ENCODE data around the gene HARS1. TPM values are rescaled to one million over a fixed set of nuclear protein-coding genes. Genes with fewer than 3 reads are reported as not detected.

The HARS1 gene
- total RNA-seq, 2 experiments from 2014 or later, result 44.3 to 61.6 TPM

DNA sequence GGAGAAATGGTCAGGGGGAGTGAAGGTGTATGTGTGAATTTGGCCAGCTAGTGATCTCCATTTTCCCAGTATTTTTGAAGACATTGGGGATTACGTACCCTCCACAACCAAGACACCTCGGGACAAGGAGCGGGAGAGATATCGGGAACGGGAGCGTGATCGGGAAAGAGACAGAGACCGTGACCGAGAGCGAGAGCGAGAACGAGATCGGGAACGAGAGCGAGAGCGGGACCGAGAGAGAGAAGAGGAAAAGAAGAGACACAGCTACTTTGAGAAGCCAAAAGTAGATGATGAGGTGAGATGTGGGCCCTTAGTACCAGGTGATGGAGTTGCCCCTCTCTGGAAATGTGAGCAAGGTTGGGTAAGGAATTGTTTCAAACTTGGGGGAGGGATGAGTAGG, 32.3 kb downstream of the HARS1 start:
- no peak overlapping the region for H2AFZ ChIP-seq (ENCODE audit: low read length)
- no peaks in the 10 kb centered on the region for H3K79me2 ChIP-seq (ENCODE audit: insufficient read depth, low read depth, low read length)
- H3K9me2 ChIP-seq (ENCODE audit: insufficient read depth, low read length), result no peaks in the 10 kb centered on the region
- no peak overlapping the region for H3K4me2 ChIP-seq (ENCODE audit: low read length)
- ChIA-PET POLR2A (no interaction called here), CTCF (ENCODE audit: unreplicated experiment) (no interaction called here)
- H3K4me3 ChIP-seq (ENCODE audit: low read depth, low read length, poor library complexity, severe bottlenecking), result no peak overlapping the region
- no peak overlapping the region for H3K27ac ChIP-seq (ENCODE audit: low read depth, low read length, poor library complexity, severe bottlenecking)
- no TSS peak for BruUV-seq (replicated peaks)
- TF ChIP-seq, protein P1, sequence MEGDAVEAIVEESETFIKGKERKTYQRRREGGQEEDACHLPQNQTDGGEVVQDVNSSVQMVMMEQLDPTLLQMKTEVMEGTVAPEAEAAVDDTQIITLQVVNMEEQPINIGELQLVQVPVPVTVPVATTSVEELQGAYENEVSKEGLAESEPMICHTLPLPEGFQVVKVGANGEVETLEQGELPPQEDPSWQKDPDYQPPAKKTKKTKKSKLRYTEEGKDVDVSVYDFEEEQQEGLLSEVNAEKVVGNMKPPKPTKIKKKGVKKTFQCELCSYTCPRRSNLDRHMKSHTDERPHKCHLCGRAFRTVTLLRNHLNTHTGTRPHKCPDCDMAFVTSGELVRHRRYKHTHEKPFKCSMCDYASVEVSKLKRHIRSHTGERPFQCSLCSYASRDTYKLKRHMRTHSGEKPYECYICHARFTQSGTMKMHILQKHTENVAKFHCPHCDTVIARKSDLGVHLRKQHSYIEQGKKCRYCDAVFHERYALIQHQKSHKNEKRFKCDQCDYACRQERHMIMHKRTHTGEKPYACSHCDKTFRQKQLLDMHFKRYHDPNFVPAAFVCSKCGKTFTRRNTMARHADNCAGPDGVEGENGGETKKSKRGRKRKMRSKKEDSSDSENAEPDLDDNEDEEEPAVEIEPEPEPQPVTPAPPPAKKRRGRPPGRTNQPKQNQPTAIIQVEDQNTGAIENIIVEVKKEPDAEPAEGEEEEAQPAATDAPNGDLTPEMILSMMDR (conservative IDR thresholded peaks at IDR 0.05; ENCODE audit: low read length), result no peak
- TF ChIP-seq EZH2phosphoT487 (IDR thresholded peaks at IDR 0.05; ENCODE audit: borderline replicate concordance, low read depth, low read length), result no peak
- H3K4me1 ChIP-seq (ENCODE audit: insufficient read depth, low read length, poor library complexity, severe bottlenecking), result no peaks in the 10 kb centered on the region
- intact Hi-C loops (cut with micrococcal nuclease; ENCODE audit: unreplicated experiment), result no loop called here
- no peaks in the 10 kb centered on the region for H3K9me3 ChIP-seq (ENCODE audit: low read length)
- H4K20me1 ChIP-seq (ENCODE audit: insufficient read depth, low read length), result no peaks in the 10 kb centered on the region
- no peak for DNase-seq (ENCODE audit: low spot score)
- H3K36me3 ChIP-seq (ENCODE audit: insufficient read depth, low read length), result peaks cover 93% of the 10 kb centered on the region

GRCh38 chr5:140647042-140647419, 44.1 kb downstream of the HARS1 start:
- ChIA-PET CTCF (ENCODE audit: unreplicated experiment) (interaction anchor here (0.9 to 1.0 kb wide), 2 partner anchors 8 to 473 kb away, joined by 3 read pairs; partner anchors contain the start of genes CYSTM1 and TMCO6), POLR2A (interaction anchor here (0.6 to 1.8 kb wide), 11 partner anchors 8 to 291 kb away, joined by 3 to 9 read pairs (median 4); partner anchors contain the start of genes ANKHD1, HARS1, HARS2 and TMCO6)
- TF ChIP-seq, protein P1 (conservative IDR thresholded peaks at IDR 0.05; ENCODE audit: low read length), result no peak
- TF ChIP-seq EZH2phosphoT487 (IDR thresholded peaks at IDR 0.05; ENCODE audit: borderline replicate concordance, low read depth, low read length), result no peak
- intact Hi-C loops (cut with micrococcal nuclease; ENCODE audit: unreplicated experiment), result no loop called here
- Histone ChIP-seq H3K4me2 (ENCODE audit: low read length) (peak overlapping the region; percentile 74), H3K9me3 (ENCODE audit: low read length) (no peaks in the 10 kb centered on the region), H3K36me3 (ENCODE audit: insufficient read depth, low read length) (peaks cover 71% of the 10 kb centered on the region), H3K4me3 (ENCODE audit: low read depth, low read length, poor library complexity, severe bottlenecking) (peak overlapping the region; percentile 89), H4K20me1 (ENCODE audit: insufficient read depth, low read length) (0 out of 2 replicates have a peak, but pooled peaks cover 5% of the 10 kb centered on the region), H3K27ac (ENCODE audit: low read depth, low read length, poor library complexity, severe bottlenecking) (peak overlapping the region; percentile 47), H2AFZ (ENCODE audit: low read length) (peak overlapping the region; percentile 66; the same call in 1 of the 2 replicates), H3K4me1 (ENCODE audit: insufficient read depth, low read length, poor library complexity, severe bottlenecking) (peaks cover 11% of the 10 kb centered on the region), H3K79me2 (ENCODE audit: insufficient read depth, low read depth, low read length) (peaks cover 30% of the 10 kb centered on the region), H3K9me2 (ENCODE audit: insufficient read depth, low read length) (no peaks in the 10 kb centered on the region)
- no peak for DNase-seq (ENCODE audit: low spot score)
- BruUV-seq (replicated peaks), result no TSS peak

- Histone ChIP-seq H3K36me3 (ENCODE audit: insufficient read depth, low read length) (peaks cover 51% of the 10 kb centered on the region), H3K4me1 (ENCODE audit: insufficient read depth, low read length, poor library complexity, severe bottlenecking) (peaks cover 15% of the 10 kb centered on the region), H3K4me3 (ENCODE audit: low read depth, low read length, poor library complexity, severe bottlenecking) (no peak overlapping the region), H3K9me3 (ENCODE audit: low read length) (no peaks in the 10 kb centered on the region), H3K9me2 (ENCODE audit: insufficient read depth, low read length) (no peaks in the 10 kb centered on the region), H2AFZ (ENCODE audit: low read length) (no peak overlapping the region), H3K27ac (ENCODE audit: low read depth, low read length, poor library complexity, severe bottlenecking) (no peak overlapping the region), H4K20me1 (ENCODE audit: insufficient read depth, low read length) (0 out of 2 replicates have a peak, but pooled peaks cover 5% of the 10 kb centered on the region), H3K79me2 (ENCODE audit: insufficient read depth, low read depth, low read length) (peaks cover 27% of the 10 kb centered on the region; the same call in 1 of the 2 replicates), H3K4me2 (ENCODE audit: low read length) (no peak overlapping the region)
- DNase-seq (ENCODE audit: low spot score), result no peak
- POLR2A ChIA-PET, result interaction anchor here (0.6 to 1.5 kb wide), 3 partner anchors 38 to 1347 kb away, joined by 3 read pairs; no protein-coding TSS in a partner anchor
- intact Hi-C loops (cut with micrococcal nuclease; ENCODE audit: unreplicated experiment), result no loop called here
- no TSS peak for BruUV-seq (replicated peaks)
- TF ChIP-seq, protein P1 (conservative IDR thresholded peaks at IDR 0.05; ENCODE audit: low read length), result no peak
- no peak for TF ChIP-seq EZH2phosphoT487 (IDR thresholded peaks at IDR 0.05; ENCODE audit: borderline replicate concordance, low read depth, low read length)
- CTCF ChIA-PET (ENCODE audit: unreplicated experiment), result interaction anchor here (0.8 kb wide), 1 partner anchor 49 kb away, joined by 3 read pairs; the partner anchor contains the start of genes HARS1 and HARS2
These were observed 48.5 kb downstream of the HARS1 start for GRCh38 chr5:140642718-140643117.
